HG02970 (cell line): ENCODE data around the gene DDX4.

Experiments
- ATAC-seq: cut with Tn5 transposase; IDR thresholded peaks from one replicate; pipeline ENCODE4 v1.9.1; 2021; ENCODE audit warnings: mild to moderate bottlenecking, moderate library complexity, moderate number of reproducible peaks; ENCODE audit not compliant: unreplicated experiment, low FRiP score

DDX4 gene

GRCh38 chr5:55817030-55817429, 79.2 kb downstream of the DDX4 start:
- no peak for ATAC-seq

DNA sequence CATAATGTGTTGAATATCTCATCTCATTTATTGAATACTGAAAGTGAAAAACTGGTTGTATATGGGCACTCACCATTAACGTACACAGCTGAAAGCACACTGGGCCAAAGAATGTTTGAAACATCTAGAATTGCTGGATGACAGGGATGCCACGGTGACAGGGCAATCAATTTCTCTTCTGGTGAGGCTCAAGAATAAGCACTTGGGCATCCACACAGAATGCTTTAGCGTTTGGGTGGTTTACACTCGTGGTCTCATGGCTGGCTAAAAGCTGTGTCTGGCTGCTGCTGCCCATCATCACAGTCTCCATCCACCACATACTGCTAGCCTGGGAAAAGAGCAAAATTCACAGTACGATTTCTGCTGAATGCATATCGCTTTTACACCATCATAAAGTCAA, 82.6 kb downstream of the DDX4 start:
- ATAC-seq, result no peak

DNA sequence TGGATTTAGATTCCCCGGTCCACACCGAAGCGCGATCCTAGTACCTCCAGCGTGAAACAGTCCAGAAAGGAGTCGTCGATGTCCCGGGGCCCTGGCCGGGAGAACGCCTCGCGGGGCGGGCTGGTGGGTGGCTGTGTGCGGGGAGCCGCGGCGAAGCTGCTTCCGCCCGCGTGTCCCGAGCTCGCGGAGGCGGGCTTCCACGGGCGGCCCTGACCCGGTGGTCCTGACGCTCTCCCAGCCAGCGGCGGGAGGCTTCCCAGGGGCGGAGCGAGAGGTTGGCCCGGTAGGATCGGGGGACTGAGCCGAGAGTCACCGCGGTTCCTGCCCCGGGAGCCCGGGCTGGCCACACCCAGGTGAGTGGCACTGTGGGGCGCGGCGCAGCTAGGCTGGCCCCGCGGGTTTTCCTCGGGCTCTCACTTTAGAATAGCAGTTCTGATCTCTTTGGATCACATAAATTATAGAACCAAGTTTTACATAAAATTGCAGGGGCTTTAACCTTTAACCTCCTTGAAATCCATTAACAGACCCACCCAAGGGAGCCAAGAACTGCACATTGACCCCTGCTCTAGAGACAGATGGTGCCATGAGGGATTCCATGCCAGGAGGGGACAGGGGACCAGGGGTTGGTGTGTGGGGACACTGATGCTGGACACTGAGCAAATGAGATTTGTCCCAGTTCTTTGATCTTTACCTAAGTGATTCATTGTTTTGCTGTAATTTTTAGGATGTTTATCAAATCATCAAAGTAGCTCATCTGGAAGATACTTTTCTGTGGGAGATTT, 84.1 kb downstream of the DDX4 start:
- no peak for ATAC-seq

DNA sequence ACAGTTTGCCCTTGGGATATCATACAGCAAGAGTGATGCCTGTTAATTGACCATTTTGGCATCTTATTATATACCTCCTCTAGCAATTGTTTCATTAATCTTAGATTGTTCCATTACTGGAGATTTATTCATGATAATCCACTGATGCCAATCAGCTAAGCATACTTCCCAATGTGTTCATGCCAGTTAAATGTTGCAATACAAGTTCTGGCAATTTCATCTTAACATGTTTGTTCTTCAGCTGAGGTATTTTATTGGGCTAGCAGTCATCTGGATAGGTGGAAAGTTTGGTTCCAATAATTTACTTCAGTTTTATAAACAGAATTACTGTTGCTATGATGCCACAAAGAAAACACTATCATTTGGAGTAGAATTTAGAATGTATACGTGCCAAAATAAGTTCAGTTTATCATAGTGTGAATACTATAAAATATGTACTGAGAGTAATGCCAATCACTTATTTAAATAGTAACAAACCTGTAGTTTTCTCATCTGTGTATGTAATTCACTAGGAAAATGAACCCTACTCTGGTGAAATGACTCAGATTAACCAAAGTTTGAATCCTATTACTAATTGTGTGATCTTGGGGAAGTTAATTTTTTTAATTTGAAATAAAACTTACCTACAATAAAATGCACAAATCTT, 85.4 kb downstream of the DDX4 start:
- no peak for ATAC-seq

DNA sequence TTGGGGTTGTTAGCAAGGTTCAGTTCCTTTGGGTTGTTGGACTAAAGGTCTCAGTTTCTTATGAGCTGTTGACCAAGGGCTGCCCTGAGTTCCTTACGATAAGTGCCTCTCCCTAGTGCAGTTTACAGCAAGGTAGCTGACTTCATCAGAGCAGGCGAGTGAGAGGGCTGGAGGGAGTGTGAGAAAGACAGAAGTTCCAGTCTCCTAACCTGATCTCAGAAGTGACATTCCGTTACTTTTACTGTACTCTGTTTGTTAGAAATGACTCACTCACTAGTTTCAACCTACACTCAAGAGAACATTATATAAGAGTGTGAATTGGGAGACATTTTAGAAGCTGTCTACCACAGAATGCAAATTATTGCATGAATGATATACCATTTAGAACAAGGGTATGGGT, 92.1 kb downstream of the DDX4 start:
- ATAC-seq, result no peak

DNA sequence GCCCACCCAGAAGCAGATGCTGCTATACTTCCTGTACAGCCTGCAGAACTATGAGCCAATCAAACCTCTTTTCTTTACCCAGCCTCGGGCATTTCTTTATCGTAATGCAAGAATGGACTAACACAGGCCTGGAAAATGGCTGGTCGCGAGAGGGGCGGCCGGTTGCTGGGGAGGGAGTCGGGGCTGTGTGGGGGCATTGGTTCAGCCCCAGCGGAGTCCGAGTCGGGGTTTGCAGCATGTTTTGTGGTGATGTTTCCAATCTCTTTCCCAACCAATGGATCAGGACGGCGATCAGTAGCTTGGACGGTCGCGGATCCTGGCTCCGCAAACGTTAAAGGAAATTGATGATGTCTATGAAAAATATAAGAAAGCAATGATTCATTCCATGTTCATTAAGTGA, 94.6 kb downstream of the DDX4 start:
- no peak for ATAC-seq

DNA sequence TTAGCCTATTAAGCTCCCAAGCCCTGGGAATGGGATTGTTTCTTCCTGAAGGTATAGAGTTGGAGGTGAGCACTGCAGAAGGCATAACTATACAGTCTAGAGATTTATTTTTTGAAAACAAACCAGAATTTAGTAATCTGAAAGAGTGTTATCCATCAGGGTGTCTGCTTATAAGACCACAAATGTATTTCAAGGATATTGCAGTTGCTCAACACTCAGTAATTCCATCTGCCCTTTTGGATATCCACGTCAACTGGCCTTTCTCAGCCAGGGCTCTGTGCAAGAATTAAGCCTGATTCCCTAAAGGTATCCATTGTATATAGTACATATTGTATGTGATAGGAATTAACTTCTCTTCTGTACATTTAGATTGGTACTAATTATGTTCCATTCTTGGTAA, 98.3 kb downstream of the DDX4 start:
- no peak for ATAC-seq

DNA sequence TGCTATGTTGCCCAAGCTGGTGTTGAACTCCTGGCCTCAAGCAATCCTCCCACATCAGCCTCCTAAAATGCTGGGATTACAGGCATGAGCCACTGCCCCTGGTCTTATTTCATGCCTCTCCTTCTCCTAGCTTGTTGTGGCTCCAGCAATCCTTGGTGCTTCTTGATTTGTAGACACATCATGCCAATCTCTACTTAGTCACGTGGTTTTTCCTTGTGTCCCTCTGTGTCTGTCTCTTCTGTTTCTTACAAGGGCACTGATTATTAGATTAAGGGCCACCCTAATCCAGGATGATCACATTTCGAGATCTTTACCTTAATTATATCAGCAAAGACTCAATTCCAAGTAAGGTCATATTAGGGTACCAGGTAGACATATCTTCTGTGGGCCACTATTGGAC, 104.1 kb downstream of the DDX4 start:
- no peak for ATAC-seq

- ATAC-seq, result no peak
These were observed 110.0 kb downstream of the DDX4 start for GRCh38 chr5:55847837-55848236.

DNA sequence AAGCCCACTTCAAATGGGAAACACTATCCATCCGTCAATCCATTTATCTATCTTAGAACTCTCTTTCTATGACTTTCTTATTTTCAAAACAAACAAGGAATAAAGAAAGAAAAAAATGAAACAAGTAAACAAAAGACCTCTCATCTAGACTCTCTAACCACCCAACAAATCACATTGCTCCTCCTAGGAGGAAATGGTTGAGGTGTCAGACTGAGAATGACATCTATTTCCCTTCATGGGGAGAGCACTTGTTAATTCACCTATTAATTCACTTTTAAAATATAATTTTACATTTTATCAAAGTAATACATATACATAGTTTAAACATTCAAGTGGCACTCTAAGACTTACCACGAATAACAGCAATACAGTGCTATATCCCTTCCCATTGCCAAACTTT, 110.9 kb downstream of the DDX4 start:
- ATAC-seq, result no peak

DNA sequence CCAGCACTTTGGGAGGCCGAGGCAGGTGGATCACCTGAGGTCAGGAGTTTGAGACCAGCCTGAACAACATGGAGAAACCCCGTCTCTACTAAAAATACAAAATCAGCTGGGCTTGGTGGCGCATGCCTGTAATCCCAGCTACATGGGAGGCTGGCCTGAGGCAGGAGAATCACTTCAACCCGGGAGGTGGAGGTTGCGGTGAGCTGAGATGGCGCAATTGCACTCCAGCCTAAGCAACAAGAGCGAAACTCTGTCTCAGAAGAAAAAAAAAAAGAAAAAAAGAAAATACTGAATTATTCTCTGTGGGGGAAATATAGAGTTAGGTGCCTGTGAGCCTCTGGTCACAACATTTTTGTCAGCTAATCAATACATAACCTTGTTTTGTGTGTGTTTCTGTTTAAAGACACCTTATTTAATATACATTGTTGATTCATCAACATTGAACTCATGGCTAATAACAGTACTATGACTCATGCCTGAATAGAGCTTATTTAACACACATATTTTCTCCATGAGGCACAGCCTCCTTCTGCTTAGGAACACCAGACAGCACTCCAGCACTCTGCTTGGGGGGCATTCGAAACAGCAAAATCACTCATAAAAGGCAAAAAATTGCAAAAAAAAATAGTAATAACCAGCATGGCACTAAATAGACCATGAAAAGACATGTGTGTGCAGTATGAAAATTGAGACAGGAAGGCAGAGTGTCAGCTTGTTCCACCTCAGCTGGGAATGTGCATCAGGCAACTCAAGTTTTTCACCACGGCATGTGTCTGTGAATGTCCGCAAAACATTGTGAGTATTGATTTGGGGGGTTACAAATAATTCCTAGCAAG, 113.2 kb downstream of the DDX4 start, which contains the start of gene IL31RA:
TSS of gene IL31RA (plus strand) at position 519 of the 836 bp plus-strand sequence. CDS start at position 733, 214 bp downstream.
- ATAC-seq, result no peak

DNA sequence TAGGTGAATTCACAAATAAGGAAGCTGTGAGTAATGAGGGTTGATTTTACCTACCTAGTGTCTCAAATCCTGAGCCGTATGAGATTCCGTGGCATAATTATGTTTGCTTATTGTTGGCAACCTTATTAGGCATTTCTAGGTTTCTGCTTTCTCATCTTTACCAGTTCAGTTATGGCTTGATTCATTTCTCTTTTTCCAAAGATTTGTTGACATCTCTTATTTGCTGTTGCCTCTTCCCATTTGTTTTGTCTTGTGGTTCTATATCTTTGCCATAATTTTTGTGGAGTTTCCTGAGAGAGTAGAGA, 113.8 kb downstream of the DDX4 start:
- ATAC-seq, result no peak

DNA sequence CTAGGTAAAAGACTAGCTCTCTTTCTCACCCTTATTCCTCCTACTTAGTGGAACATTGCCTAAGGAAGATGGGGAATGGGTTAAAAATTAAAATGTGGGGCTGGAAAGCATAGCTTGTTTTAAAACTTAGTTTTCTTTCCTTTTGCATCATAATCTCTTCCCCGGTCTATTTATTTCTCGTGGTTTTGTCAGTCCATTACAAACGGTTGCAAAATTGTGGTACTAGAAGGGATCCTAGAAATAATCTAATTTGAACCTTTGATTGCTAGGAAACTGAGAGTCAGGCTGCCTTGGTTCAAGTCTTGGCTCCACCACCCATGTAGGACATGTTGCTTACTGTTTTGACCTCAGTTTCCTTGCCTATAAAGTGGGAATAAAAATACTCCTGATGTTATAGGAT, 114.6 kb downstream of the DDX4 start:
- no peak for ATAC-seq

DNA sequence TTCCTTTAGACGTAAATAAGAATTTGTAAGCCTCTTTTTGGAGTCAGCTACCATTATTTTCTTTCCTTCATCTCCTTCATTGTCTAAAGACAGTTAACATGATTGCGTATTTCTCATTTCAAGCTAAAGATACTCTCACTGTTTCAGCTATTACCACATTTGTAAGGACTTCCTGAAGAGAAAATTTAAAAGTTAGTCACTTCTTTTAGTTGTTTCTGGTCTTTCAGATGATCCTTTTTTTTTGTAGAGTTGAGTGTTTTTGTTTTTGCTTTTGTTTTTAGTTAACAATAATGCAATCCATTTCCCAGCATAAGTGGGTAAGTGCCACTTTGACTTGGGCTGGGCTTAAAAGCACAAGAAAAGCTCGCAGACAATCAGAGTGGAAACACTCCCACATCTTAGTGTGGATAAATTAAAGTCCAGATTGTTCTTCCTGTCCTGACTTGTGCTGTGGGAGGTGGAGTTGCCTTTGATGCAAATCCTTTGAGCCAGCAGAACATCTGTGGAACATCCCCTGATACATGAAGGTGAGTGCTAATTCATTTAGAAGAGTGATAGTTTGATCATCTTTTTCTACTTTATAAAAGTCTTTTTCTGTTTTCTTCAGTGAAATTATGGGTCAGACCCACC, 115.3 kb downstream of the DDX4 start:
- no peak for ATAC-seq

DNA sequence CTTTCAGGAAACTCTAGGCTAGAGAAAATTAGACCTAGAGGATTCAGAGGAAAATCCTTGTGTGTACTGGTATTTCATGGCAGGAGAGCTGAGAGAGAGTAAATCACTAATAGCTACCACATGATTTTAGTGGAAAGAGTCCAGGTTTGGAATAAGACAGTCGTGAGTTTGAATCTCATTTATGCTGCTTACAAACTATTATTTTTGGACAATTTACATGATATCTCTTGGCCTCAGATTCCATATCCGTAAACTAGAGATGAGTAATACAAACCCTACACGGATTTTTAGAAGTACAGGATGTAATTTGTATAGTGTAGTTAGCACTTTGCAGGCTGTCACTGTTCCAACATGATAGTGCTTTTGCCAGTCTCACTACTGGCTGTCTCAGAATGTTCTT, 116.0 kb downstream of the DDX4 start:
- ATAC-seq, result no peak

DNA sequence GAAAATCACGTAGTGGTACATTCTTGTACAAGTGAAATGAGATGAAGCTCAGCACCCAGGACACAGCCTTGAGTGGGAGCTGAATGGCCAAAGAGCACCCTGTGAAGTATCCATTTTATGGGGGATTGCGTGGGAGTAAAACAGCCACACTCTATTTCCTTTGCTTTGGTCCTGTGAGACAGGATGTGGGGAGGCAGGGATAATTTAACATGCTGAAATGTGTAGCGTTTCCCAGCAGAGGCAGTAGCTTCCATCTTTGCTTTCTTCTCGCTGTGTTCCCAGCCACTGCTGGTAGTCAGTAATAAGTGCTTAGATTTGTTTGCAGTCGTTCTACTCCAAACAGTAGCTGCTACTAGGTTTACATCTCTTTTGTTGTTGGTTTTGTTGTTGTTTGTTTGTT, 117.6 kb downstream of the DDX4 start:
- no peak for ATAC-seq

GRCh38 chr5:55856516-55857246, 118.8 kb downstream of the DDX4 start:
- ATAC-seq, result no peak

GRCh38 chr5:55857247-55857640, 119.4 kb downstream of the DDX4 start:
- ATAC-seq, result no peak

- ATAC-seq, result no peak
These were observed 120.2 kb downstream of the DDX4 start for GRCh38 chr5:55858104-55858503.

DNA sequence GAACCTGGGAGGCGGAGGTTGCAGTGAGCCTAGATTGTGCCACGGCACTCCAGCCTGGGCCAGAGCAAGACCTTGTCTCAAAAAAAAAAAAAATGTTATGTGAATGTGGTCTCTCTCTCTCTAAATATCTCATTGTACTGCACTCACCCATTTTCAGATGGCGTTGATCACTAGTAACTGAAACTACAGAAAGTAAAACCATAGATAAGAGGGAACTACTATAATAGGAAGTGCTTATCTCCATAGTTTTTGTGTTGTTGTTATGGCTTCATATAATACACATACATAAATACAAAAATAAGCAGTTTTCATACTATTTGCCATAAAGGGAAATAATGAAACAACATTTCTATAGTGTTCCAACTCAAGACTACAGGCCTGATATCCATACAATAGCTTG, 122.4 kb downstream of the DDX4 start:
- ATAC-seq, result no peak
